ENCODE results near the gene GMCL1.

DNA sequence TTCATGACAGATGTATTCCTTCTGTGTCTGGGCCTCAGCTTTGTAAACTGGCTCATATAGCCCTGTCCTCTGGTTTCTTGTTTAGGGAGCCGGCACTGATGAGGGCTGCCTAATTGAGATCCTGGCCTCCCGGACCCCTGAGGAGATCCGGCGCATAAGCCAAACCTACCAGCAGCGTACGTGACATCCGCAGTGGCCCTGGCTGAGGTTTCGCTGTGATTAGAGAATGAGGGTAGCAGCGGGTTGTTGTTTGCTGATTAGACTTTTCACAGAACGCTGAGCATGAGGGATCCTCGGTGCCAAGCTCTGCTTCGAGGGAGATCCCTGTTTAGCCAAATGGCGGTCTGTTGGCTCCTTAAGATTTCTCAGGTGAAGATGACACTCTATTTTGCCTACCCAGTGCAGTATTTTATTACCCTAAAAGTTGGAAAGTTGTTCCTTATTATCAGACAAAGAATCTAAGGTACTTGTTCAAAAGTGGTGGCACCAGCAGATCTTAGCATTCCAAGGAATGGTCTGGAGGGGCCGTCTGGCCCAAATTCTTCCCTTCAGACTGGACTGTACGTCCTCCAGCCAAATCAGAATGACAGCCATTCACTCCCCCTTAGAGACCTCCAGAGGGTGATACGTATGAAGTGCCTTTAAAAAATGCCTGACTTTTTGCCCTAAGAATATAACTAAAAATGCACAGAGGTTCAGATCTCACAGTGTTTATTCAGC lies 21.5 kb upstream of the GMCL1 start:
- TF ChIP-seq POLR2AphosphoS5 (IDR thresholded peaks at IDR 0.05; ENCODE audit: low read depth, low read length) (no peak), POLR2A (IDR thresholded peaks at IDR 0.05; ENCODE audit: low read depth, low read length) (no peak), TAF1 (IDR thresholded peaks at IDR 0.05; ENCODE audit: borderline replicate concordance, low read depth, low read length) (no peak)

All from GM12892 (cell line).